ENCODE data around the gene FAM204A. TPM values are rescaled to one million over a fixed set of nuclear protein-coding genes. Genes with fewer than 3 reads are reported as not detected.

FAM204A gene
- total RNA-seq (2014; rRNA removed; shearing (Covaris generic)) = 160 and 233 TPM in 2 replicates

- peak; percentile 92 for DNase-seq (ENCODE audit: low spot score)
Measured at GRCh38 chr10:118341791-118342637, at the start of gene FAM204A. FAM204A (minus strand) TSS chr10:118342324; CDS start chr10:118336415, 5,909 bp downstream.

- no peak for DNase-seq (ENCODE audit: low spot score)
Measured at GRCh38 chr10:118383699-118384098, 41.6 kb upstream of the FAM204A start.

- DNase-seq (ENCODE audit: low spot score) = no peak
Measured at GRCh38 chr10:118383063-118383689, 41.1 kb upstream of the FAM204A start.

- DNase-seq (ENCODE audit: low spot score) = peak; percentile 42
Measured at GRCh38 chr10:118374404-118374803, 32.3 kb upstream of the FAM204A start.

- DNase-seq (ENCODE audit: low spot score) = peak; percentile 89
Measured at GRCh38 chr10:118373786-118374185, 31.7 kb upstream of the FAM204A start.

- no peak for DNase-seq (ENCODE audit: low spot score)
Measured at GRCh38 chr10:118370499-118370898, 28.4 kb upstream of the FAM204A start.

- no peak for DNase-seq (ENCODE audit: low spot score)
Measured at GRCh38 chr10:118369641-118370205, 27.6 kb upstream of the FAM204A start.

GRCh38 chr10:118365702-118366101 is 23.6 kb upstream of the FAM204A start:
- DNase-seq (ENCODE audit: low spot score) = no peak

- no peak for DNase-seq (ENCODE audit: low spot score)
Measured at GRCh38 chr10:118362103-118362502, 20.0 kb upstream of the FAM204A start.

GRCh38 chr10:118358327-118358726 is 16.2 kb upstream of the FAM204A start:
- no peak for DNase-seq (ENCODE audit: low spot score)

- DNase-seq (ENCODE audit: low spot score) = no peak
Measured at GRCh38 chr10:118357841-118358240, 15.7 kb upstream of the FAM204A start.

- no peak for DNase-seq (ENCODE audit: low spot score)
Measured at GRCh38 chr10:118356628-118357027, 14.5 kb upstream of the FAM204A start.

GRCh38 chr10:118355234-118355633 is 13.1 kb upstream of the FAM204A start:
- DNase-seq (ENCODE audit: low spot score) = no peak

GRCh38 chr10:118349235-118349634 is 7.1 kb upstream of the FAM204A start:
- DNase-seq (ENCODE audit: low spot score) = no peak

GRCh38 chr10:118343549-118343948 is 1.4 kb upstream of the FAM204A start:
- no peak for DNase-seq (ENCODE audit: low spot score)

GRCh38 chr10:118343115-118343514 is 991 bp upstream of the FAM204A start:
- peak; percentile 16 for DNase-seq (ENCODE audit: low spot score)

GRCh38 chr10:118342638-118343020 is 505 bp upstream of the FAM204A start:
- no peak for DNase-seq (ENCODE audit: low spot score)

GRCh38 chr10:118340486-118340885 is 1.6 kb downstream of the FAM204A start:
- no peak for DNase-seq (ENCODE audit: low spot score)

- no peak for DNase-seq (ENCODE audit: low spot score)
Measured at GRCh38 chr10:118339111-118339510, 3.0 kb downstream of the FAM204A start.

GRCh38 chr10:118337356-118337755 is 4.8 kb downstream of the FAM204A start:
- no peak for DNase-seq (ENCODE audit: low spot score)

- no peak for DNase-seq (ENCODE audit: low spot score)
Measured at GRCh38 chr10:118333871-118334270, 8.3 kb downstream of the FAM204A start.

- no peak for DNase-seq (ENCODE audit: low spot score)
Measured at GRCh38 chr10:118332948-118333710, 9.0 kb downstream of the FAM204A start.

Data from A172 (cell line).